ENCODE results near the gene DDX49.
"Not testable (repeated sequence)": the region's sequence is repeated elsewhere in the genome, so short reads cannot be mapped to it uniquely, and the experiment has no call there.

DDX49 gene

GRCh38 chr19:18943465-18943864, 23.9 kb downstream of the DDX49 start:
- DNase-seq, result no peak

- no peak for DNase-seq
Measured at GRCh38 chr19:18945297-18945696, 25.8 kb downstream of the DDX49 start.

GRCh38 chr19:18946335-18946734, 26.8 kb downstream of the DDX49 start:
- no peak for DNase-seq

GRCh38 chr19:18946918-18947317, 27.4 kb downstream of the DDX49 start:
- no peak for DNase-seq

- DNase-seq, result no peak
Measured at GRCh38 chr19:18948075-18948975, 28.8 kb downstream of the DDX49 start.

GRCh38 chr19:18948976-18949356, 29.5 kb downstream of the DDX49 start:
- DNase-seq, result no peak

GRCh38 chr19:18949858-18950257, 30.3 kb downstream of the DDX49 start:
- no peak for DNase-seq

- no peak for DNase-seq
Measured at GRCh38 chr19:18951721-18952281, 32.3 kb downstream of the DDX49 start.

GRCh38 chr19:18952364-18953003, 33.0 kb downstream of the DDX49 start:
- not testable (repeated sequence) for DNase-seq

GRCh38 chr19:18954094-18954493, 34.6 kb downstream of the DDX49 start:
- no peak for DNase-seq

- DNase-seq, result no peak
Measured at GRCh38 chr19:18955042-18955441, 35.5 kb downstream of the DDX49 start.

- no peak for DNase-seq
Measured at GRCh38 chr19:18960370-18960769, 40.9 kb downstream of the DDX49 start.

- DNase-seq, result no peak
Measured at GRCh38 chr19:18961767-18962620, 42.5 kb downstream of the DDX49 start.

- DNase-seq, result no peak
Measured at GRCh38 chr19:18964121-18964520, 44.6 kb downstream of the DDX49 start.

GRCh38 chr19:18966307-18966706, 46.8 kb downstream of the DDX49 start:
- DNase-seq, result no peak

- no peak for DNase-seq
Measured at GRCh38 chr19:18967358-18968146, 48.0 kb downstream of the DDX49 start.

- DNase-seq, result no peak
Measured at GRCh38 chr19:18969931-18970659, 50.6 kb downstream of the DDX49 start.

GRCh38 chr19:18972301-18972811, 52.8 kb downstream of the DDX49 start:
- DNase-seq, result no peak

GRCh38 chr19:18972851-18973250, 53.3 kb downstream of the DDX49 start:
- DNase-seq, result no peak

- no peak for DNase-seq
Measured at GRCh38 chr19:18975011-18975410, 55.5 kb downstream of the DDX49 start.

GRCh38 chr19:18975869-18976268, 56.4 kb downstream of the DDX49 start:
- no peak for DNase-seq

Measured in NCI-H774 (cell line).